ENCODE measurements around the gene NRL. TPM values are rescaled to one million over a fixed set of nuclear protein-coding genes. Genes with fewer than 3 reads are reported as not detected.

NRL gene
- total RNA-seq, 1 donor = 1.8 TPM

DNA sequence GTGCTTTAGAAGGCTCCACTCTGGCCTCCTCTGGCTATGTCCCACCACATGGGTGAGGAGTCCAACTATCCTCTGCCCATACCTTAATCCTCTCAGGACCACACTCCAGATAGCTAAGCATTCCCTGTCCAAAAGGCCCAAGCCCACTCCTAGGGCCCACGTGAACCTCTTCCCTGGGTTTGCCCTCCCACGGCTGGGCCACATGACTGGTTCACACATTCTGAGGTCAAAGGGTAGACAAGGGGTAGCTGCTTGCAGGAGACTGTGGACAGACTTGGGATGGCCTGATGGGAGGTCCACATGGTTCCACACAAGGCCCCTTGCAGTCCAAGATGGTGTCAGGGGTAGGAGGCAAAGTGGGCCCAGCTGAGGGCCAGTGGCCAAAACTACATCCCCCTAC is 26.7 kb downstream of the NRL start:
- Histone ChIP-seq H4K20me1 (ENCODE audit: insufficient read depth, low read length) (no peaks in the 10 kb centered on the region), H3K27me3 (ENCODE audit: insufficient read depth, low read length) (peaks cover 3% of the 10 kb centered on the region), H3K79me2 (ENCODE audit: insufficient read depth, low read length) (no peaks in the 10 kb centered on the region), H3K27ac (ENCODE audit: low read depth, low read length) (no peak overlapping the region), H3K4me3 (ENCODE audit: insufficient read depth, low read length) (no peak overlapping the region), H3K36me3 (ENCODE audit: insufficient read depth, low read length) (no peaks in the 10 kb centered on the region), H3K9me3 (ENCODE audit: low read depth, low read length) (no peaks in the 10 kb centered on the region), H3K4me2 (ENCODE audit: insufficient read depth, low read length) (no peak overlapping the region), H2AFZ (ENCODE audit: low read length) (no peak overlapping the region), H3K4me1 (ENCODE audit: insufficient read depth, low read length) (no peaks in the 10 kb centered on the region)
- DNase-seq (ENCODE audit: insufficient read length, low spot score, missing footprints) = peak; percentile 56
- TF ChIP-seq, protein P1, sequence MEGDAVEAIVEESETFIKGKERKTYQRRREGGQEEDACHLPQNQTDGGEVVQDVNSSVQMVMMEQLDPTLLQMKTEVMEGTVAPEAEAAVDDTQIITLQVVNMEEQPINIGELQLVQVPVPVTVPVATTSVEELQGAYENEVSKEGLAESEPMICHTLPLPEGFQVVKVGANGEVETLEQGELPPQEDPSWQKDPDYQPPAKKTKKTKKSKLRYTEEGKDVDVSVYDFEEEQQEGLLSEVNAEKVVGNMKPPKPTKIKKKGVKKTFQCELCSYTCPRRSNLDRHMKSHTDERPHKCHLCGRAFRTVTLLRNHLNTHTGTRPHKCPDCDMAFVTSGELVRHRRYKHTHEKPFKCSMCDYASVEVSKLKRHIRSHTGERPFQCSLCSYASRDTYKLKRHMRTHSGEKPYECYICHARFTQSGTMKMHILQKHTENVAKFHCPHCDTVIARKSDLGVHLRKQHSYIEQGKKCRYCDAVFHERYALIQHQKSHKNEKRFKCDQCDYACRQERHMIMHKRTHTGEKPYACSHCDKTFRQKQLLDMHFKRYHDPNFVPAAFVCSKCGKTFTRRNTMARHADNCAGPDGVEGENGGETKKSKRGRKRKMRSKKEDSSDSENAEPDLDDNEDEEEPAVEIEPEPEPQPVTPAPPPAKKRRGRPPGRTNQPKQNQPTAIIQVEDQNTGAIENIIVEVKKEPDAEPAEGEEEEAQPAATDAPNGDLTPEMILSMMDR (IDR thresholded peaks at IDR 0.05; ENCODE audit: extremely low read depth, low read depth, low read length) = no peak

DNA sequence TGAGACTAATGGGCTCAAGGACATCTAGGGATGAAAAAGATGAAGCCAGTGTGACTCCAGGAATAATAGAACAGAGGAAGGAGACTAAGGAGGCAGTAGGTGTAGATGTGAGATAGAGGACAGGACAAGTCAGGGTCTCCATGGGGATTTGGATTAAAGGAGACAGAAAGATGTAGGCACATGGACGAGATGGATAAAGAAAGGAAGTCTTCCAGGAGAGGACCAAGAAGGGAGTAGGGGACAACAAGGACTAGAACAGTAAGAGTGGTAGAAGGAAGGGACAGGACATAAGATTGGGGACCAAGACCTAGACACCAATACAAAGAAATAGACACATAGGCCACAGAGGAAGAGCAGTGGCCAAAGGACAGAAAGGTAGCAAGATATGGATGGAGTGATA is 27.7 kb downstream of the NRL start:
- Histone ChIP-seq H3K9me3 (ENCODE audit: low read depth, low read length) (no peaks in the 10 kb centered on the region), H3K27me3 (ENCODE audit: insufficient read depth, low read length) (peaks cover 12% of the 10 kb centered on the region), H4K20me1 (ENCODE audit: insufficient read depth, low read length) (no peaks in the 10 kb centered on the region), H2AFZ (ENCODE audit: low read length) (no peak overlapping the region), H3K36me3 (ENCODE audit: insufficient read depth, low read length) (no peaks in the 10 kb centered on the region), H3K79me2 (ENCODE audit: insufficient read depth, low read length) (no peaks in the 10 kb centered on the region), H3K4me1 (ENCODE audit: insufficient read depth, low read length) (no peaks in the 10 kb centered on the region), H3K27ac (ENCODE audit: low read depth, low read length) (no peak overlapping the region), H3K4me2 (ENCODE audit: insufficient read depth, low read length) (no peak overlapping the region), H3K4me3 (ENCODE audit: insufficient read depth, low read length) (no peak overlapping the region)
- TF ChIP-seq, protein P1 (IDR thresholded peaks at IDR 0.05; ENCODE audit: extremely low read depth, low read depth, low read length) = no peak
- peak; percentile 44 for DNase-seq (ENCODE audit: insufficient read length, low spot score, missing footprints)

DNA sequence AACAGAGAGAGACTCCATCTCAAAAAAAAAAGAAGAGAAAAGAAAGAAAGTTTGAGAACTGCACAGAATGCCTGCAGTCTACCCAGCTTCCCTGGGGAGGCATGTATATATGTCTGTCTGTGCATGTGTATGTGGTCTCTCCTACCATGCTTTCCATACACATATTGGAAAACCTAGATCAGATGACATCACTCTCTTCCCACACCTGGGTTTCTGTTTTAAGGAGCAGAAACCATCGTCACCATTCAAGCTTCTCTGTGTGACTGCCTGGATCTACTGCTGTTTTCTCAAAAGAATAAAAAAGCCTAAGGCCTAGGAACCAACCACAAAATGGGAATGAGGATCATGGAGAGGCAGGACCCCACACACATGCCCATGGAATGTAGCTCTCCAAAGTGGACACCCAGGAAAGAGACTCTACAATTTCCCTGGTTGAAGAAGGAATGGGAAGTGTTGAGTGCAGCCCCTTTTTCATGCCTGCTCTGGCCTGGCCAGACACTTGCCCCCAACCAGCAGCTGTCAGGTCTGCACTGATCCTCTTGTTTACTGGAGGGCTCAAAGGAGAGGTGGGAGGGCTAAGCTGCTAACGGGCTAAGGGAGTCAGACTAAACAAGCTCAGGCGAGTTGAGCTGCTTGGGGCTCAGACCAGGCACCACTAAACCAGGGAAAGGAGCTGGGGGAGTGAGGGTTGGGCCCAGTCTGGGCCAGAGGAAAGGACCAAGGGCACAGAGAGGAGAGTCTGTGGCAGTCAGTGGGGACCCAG is 28.4 kb downstream of the NRL start:
- Histone ChIP-seq H3K9me3 (ENCODE audit: low read depth, low read length) (no peaks in the 10 kb centered on the region), H3K27ac (ENCODE audit: low read depth, low read length) (no peak overlapping the region)

DNA sequence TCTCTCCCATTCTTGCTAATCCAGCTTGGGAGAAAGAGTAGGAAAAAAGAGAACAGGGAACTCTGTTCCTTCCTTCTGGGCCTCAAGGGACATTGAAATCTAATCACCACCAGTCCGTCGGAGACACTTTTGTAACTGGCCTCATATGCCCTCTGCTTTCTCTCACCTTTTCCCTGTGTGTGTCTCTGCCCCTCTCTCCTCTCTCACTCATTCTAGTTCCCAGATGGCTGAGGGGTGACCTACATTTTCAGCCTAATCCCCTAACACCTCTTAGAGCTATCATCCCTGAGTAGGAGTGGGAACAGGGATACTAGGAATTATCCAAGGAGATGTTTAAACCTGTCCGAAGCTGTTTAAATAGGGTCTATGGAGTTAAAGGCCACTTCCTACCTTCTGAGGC is 29.5 kb downstream of the NRL start:
- Histone ChIP-seq H3K4me3 (ENCODE audit: insufficient read depth, low read length) (no peak overlapping the region), H2AFZ (ENCODE audit: low read length) (no peak overlapping the region), H3K4me2 (ENCODE audit: insufficient read depth, low read length) (no peak overlapping the region), H4K20me1 (ENCODE audit: insufficient read depth, low read length) (no peaks in the 10 kb centered on the region), H3K36me3 (ENCODE audit: insufficient read depth, low read length) (no peaks in the 10 kb centered on the region), H3K4me1 (ENCODE audit: insufficient read depth, low read length) (peaks cover 5% of the 10 kb centered on the region), H3K27me3 (ENCODE audit: insufficient read depth, low read length) (peaks cover 28% of the 10 kb centered on the region), H3K79me2 (ENCODE audit: insufficient read depth, low read length) (no peaks in the 10 kb centered on the region), H3K9me3 (ENCODE audit: low read depth, low read length) (no peaks in the 10 kb centered on the region), H3K27ac (ENCODE audit: low read depth, low read length) (no peak overlapping the region)
- peak; percentile 71 for DNase-seq (ENCODE audit: insufficient read length, low spot score, missing footprints)
- TF ChIP-seq, protein P1 (IDR thresholded peaks at IDR 0.05; ENCODE audit: extremely low read depth, low read depth, low read length) = no peak

More for the DNA sequence above, 28.4 kb downstream of the NRL start:
- TF ChIP-seq, protein P1 (IDR thresholded peaks at IDR 0.05; ENCODE audit: extremely low read depth, low read depth, low read length) = no peak
- H2AFZ ChIP-seq (ENCODE audit: low read length) = no peak overlapping the region
- no peaks in the 10 kb centered on the region for H3K36me3 ChIP-seq (ENCODE audit: insufficient read depth, low read length)
- no peak overlapping the region for H3K4me3 ChIP-seq (ENCODE audit: insufficient read depth, low read length)
- H3K79me2 ChIP-seq (ENCODE audit: insufficient read depth, low read length) = no peaks in the 10 kb centered on the region
- H3K27me3 ChIP-seq (ENCODE audit: insufficient read depth, low read length) = peaks cover 19% of the 10 kb centered on the region
- no peak for DNase-seq (ENCODE audit: insufficient read length, low spot score, missing footprints)
- H3K4me1 ChIP-seq (ENCODE audit: insufficient read depth, low read length) = no peaks in the 10 kb centered on the region
- no peaks in the 10 kb centered on the region for H4K20me1 ChIP-seq (ENCODE audit: insufficient read depth, low read length)
- H3K4me2 ChIP-seq (ENCODE audit: insufficient read depth, low read length) = no peak overlapping the region
